Raji (cell line): ENCODE measurements around the gene LTBP2.

Source experiments
- POLR2A ChIP-seq: IDR thresholded peaks from 2 replicates; pipeline ENCODE4 v1.6.1; 2011; ENCODE audit warnings: low read depth, low read length, control low read depth; ENCODE audit not compliant: insufficient read depth

The LTBP2 gene

GRCh38 chr14:74589291-74589879 is 22.7 kb downstream of the LTBP2 start:
- TF ChIP-seq POLR2A, result no peak

DNA sequence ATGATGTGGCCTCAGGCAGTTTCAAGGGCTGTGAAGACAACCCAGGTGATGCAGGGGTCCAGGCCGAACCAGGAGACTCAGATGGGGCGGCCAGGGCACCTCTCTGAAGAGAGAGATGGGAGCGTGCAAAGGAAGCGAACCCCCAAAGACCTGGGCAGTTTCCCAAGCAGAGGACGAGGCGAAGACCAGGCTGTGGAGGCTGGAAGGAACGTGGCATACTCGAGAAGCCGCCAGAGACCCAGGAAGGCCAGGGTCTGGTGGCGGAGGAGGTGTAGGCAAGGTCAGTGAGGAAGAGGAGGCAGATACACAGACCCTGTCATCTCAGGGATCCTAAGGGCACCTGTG is 24.7 kb downstream of the LTBP2 start:
- TF ChIP-seq POLR2A, result no peak

DNA sequence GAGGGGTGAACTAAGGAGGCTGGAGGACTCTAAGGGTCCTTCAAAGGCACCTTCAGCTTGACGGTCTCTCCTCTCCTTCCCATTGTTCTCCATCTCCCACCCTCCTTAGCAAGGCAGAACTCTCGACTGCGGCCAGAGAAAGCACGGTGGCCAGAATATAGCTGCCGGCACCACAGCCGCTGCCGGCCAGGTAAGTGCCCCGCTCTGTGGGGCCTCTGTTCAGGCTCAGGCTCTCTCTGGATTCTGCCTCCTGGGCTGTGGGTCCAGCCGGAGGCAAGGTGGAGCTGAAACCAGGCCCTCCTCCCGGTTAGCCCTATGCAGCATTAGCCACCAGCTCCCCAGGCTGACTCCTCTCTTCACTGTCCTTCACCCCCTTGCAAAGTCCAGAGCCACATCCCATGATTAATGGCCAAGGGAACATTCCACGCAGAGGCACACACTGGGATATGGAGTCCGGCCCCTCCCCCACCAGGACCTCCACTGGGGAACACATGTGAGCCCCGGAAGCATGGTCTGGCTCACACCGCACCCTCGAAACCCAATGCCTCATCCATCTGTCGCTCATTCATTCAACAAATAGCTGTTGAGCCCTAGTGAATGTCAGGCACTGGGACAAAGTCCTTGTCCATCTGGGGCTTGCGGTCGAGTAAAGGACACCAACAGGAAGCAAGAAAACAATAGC is 25.2 kb downstream of the LTBP2 start:
- TF ChIP-seq POLR2A, result no peak

DNA sequence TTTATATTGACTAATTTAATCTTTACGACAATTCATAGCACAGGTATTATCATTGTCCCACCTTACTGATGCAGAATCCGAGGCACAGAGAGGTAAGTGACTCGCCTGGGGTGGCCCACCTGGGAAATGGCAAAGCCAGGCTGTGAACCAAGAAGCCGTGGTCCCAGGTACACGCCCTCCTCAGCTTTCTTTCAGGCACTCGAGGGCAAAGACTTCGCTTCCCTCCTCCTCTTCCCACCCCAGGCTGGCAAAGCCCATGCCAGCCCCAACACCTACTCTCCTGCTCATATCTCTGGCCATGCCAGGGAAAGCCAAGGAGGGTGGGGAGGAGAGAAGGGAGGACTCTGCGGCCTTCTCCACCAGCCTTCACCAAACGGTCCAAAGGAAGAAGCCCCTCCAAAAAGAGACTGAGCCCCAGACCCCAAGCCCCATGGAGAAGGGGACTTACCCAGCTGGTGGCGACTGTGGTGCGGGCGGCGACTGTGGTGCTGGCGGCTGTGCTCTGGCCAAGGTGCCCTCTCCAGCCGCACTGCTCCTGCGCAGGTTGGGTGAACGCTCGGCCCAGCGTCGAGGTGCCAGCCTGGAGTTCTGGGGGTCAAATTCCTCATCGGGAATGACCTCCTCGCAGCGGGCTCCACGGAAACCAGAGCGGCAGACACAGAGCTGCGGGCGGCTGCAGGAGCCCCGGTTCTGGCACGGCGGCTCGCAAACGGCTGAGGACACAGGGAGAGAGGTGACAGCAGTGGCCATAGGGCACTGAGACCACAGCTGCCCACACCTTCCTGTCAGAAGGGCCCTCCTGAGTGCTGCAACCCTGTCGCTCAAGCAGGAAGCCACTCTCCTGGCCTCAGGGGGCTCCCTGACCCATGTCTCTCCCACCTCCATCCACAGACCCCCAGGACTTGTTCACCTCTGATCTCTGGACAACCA is 26.4 kb downstream of the LTBP2 start:
- no peak for TF ChIP-seq POLR2A

GRCh38 chr14:74584951-74585350 is 27.1 kb downstream of the LTBP2 start:
- TF ChIP-seq POLR2A, result no peak

DNA sequence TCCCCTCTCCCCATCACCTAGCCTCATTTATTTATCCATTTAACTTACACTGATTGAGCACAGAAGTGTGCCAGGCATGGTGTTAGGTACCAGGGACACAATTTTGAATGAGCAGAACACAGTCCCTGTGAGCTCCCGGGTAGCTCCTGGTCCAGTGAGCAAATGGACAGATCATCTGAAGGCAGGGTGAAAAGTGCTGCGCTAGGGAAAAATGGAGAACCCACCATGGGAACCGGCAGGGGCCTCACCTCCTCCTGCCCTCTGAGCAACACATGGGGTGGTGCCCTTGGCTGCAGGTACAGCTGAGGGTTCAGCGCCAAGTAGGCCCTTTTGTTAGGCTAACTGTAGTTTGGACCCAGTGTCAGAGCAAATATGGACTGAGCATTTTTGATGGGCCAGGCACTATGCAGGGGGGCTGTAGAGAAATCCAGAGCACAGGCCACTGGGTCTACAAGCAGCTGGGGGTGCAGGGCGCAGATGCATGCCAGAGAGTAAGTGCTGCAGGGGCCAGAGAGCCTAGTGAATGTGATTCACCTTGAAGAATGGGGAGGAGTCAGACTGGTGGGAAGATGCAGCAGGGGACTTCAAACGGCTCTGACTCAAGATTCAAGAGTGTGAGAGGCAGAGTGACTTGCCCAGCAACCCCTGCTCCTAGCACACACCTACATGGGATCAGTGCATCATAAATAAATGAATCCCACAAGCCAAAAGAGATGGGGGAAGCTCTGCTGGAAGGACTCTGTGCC is 28.2 kb downstream of the LTBP2 start:
- TF ChIP-seq POLR2A, result no peak

- TF ChIP-seq POLR2A, result no peak
Observed at GRCh38 chr14:74582910-74583581, 29.0 kb downstream of the LTBP2 start.

DNA sequence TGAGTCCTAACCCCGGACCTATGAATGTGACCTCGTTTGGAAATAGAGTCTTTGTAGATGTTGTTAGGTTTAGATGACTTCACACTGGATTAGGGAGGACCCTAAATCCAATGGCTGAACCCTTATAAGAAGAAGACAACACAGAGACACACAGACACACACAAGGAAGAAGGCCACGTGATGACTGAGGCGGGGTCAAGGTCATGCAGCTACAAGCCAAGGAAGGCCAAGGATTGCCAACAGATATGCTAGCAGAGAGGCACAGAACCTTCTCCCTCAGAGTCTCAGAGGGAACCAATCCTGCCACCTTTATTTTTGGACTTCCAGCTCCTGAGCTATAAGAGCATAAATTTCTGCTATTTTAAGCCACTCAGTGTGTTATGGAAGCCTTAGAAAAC is 31.8 kb downstream of the LTBP2 start:
- no peak for TF ChIP-seq POLR2A

GRCh38 chr14:74579447-74580274 is 32.4 kb downstream of the LTBP2 start:
- TF ChIP-seq POLR2A, result no peak

- no peak for TF ChIP-seq POLR2A
Observed at GRCh38 chr14:74578479-74578878, 33.6 kb downstream of the LTBP2 start.

- no peak for TF ChIP-seq POLR2A
Observed at GRCh38 chr14:74577948-74578275, 34.1 kb downstream of the LTBP2 start.

DNA sequence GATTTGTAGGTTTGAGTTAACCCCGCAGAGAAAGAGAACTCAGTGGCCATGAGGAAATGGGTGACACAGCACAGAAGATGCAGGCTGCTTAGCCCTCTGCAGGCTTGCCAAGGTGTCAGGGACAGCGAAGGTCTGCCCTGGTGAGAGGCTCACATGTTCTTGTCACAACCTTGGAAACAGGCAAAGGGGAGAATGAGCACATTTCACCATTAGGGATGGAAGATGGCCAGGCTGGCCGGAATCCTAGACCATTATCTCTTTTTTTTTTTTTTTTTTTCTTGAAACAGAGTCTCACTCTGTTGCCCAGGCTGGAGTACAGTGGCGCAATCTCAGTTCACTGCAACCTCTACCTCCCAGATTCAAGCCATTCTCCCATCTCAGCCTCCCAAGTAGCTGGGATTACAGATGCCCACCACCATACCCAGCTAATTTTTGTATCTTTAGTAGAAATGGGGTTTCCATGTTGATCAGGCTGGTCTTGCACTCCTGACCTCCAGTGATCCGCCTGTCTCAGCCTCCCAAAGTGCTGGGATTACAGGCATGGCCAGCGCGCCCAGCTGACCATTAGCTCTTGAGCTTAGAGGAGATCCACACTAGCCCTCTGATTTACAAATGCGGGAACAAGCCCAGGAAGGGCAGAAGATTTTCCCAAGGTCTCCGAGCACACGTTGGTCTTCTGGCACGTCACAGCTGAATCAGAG is 34.6 kb downstream of the LTBP2 start:
- TF ChIP-seq POLR2A, result no peak

- TF ChIP-seq POLR2A, result no peak
Observed at GRCh38 chr14:74575936-74576335, 36.1 kb downstream of the LTBP2 start.
